Measurements from ENCODE around the gene ALPL.

ALPL gene

GRCh38 chr1:21598904-21599303 lies 89.7 kb downstream of the ALPL start:
- DNase-seq (ENCODE audit: low spot score): no peak

- DNase-seq (ENCODE audit: low spot score): no peak
Observed at GRCh38 chr1:21599402-21599801, 90.2 kb downstream of the ALPL start.

GRCh38 chr1:21601278-21602048 lies 92.2 kb downstream of the ALPL start:
- no peak for DNase-seq (ENCODE audit: low spot score)

GRCh38 chr1:21603177-21604138 lies 94.2 kb downstream of the ALPL start:
- DNase-seq (ENCODE audit: low spot score): no peak

GRCh38 chr1:21604208-21604957 lies 95.2 kb downstream of the ALPL start:
- DNase-seq (ENCODE audit: low spot score): no peak

GRCh38 chr1:21605012-21605715 lies 95.9 kb downstream of the ALPL start:
- DNase-seq (ENCODE audit: low spot score): no peak

GRCh38 chr1:21605964-21606705 lies 96.9 kb downstream of the ALPL start:
- DNase-seq (ENCODE audit: low spot score): no peak

GRCh38 chr1:21607549-21608529 lies 98.6 kb downstream of the ALPL start:
- no peak for DNase-seq (ENCODE audit: low spot score)

- DNase-seq (ENCODE audit: low spot score): no peak
Observed at GRCh38 chr1:21608798-21609197, 99.6 kb downstream of the ALPL start.

GRCh38 chr1:21610027-21610426 lies 100.8 kb downstream of the ALPL start:
- no peak for DNase-seq (ENCODE audit: low spot score)

- DNase-seq (ENCODE audit: low spot score): no peak
Observed at GRCh38 chr1:21610989-21611785, 102.0 kb downstream of the ALPL start.

GRCh38 chr1:21612057-21612456 lies 102.8 kb downstream of the ALPL start:
- no peak for DNase-seq (ENCODE audit: low spot score)

- DNase-seq (ENCODE audit: low spot score): no peak
Observed at GRCh38 chr1:21613072-21613867, 104.0 kb downstream of the ALPL start.

GRCh38 chr1:21614419-21615115 lies 105.3 kb downstream of the ALPL start:
- no peak for DNase-seq (ENCODE audit: low spot score)

GRCh38 chr1:21616372-21616771 lies 107.1 kb downstream of the ALPL start:
- no peak for DNase-seq (ENCODE audit: low spot score)

GRCh38 chr1:21617126-21617738 lies 108.0 kb downstream of the ALPL start:
- DNase-seq (ENCODE audit: low spot score): no peak

GRCh38 chr1:21618059-21618458 lies 108.8 kb downstream of the ALPL start:
- no peak for DNase-seq (ENCODE audit: low spot score)

All from RKO (cell line).